GM12878 (cell line): ENCODE data around the gene LPCAT3. TPM values are rescaled to one million over a fixed set of nuclear protein-coding genes. Genes with fewer than 3 reads are reported as not detected.

Source experiments
- BACH1 ChIP-seq: fragments of 450-650 bp; IDR thresholded peaks from 2 replicates; pipeline ENCODE4 v1.6.1; 2017; ENCODE audit warnings: mild to moderate bottlenecking, borderline replicate concordance
- CBFB ChIP-seq: IDR thresholded peaks from 2 replicates; pipeline ENCODE4 v1.6.1; 2016; ENCODE audit warnings: antibody characterized with exemption, low read depth
- CREB1 ChIP-seq: IDR thresholded peaks from 2 replicates; pipeline ENCODE4 v1.6.1; 2012; ENCODE audit warnings: low read depth, mild to moderate bottlenecking, inconsistent platforms
- CREM ChIP-seq: IDR thresholded peaks from 2 replicates; pipeline ENCODE4 v1.6.1; 2014; ENCODE audit warnings: antibody characterized with exemption, low read depth
- IKZF1 ChIP-seq: fragments of 450-650 bp; conservative IDR thresholded peaks from 2 replicates; pipeline ENCODE4 v1.6.1; 2017; ENCODE audit warnings: antibody characterized with exemption, mild to moderate bottlenecking
- IRF4 ChIP-seq: IDR thresholded peaks from 2 replicates; pipeline ENCODE4 v1.6.1; 2011; ENCODE audit warnings: low read depth, low read length
- JUNB ChIP-seq: IDR thresholded peaks from 2 replicates; pipeline ENCODE4 v1.6.1; 2016; ENCODE audit warnings: antibody characterized with exemption, mild to moderate bottlenecking
- MLLT1 ChIP-seq: fragments of 450-650 bp; IDR thresholded peaks from 2 replicates; pipeline ENCODE4 v1.6.1; 2016; ENCODE audit warnings: mild to moderate bottlenecking
- NBN ChIP-seq: fragments of 450-650 bp; IDR thresholded peaks from 2 replicates; pipeline ENCODE4 v1.6.1; 2016
- NFYB ChIP-seq: IDR thresholded peaks from 2 replicates; pipeline ENCODE4 v1.6.1; 2011; ENCODE audit warnings: low read depth, mild to moderate bottlenecking, low read length, improper control_type of control experiment, moderate library complexity; ENCODE audit not compliant: insufficient read depth
- POLR2AphosphoS5 ChIP-seq: IDR thresholded peaks from 2 replicates; pipeline ENCODE4 v1.6.1; 2011; ENCODE audit warnings: mild to moderate bottlenecking, low read length, inconsistent platforms
- RB1 ChIP-seq: fragments of 450-650 bp; formaldehyde crosslinking; IDR thresholded peaks from 2 replicates; pipeline ENCODE4 v1.6.1; 2017; ENCODE audit warnings: mild to moderate bottlenecking, borderline replicate concordance
- YY1 ChIP-seq: IDR thresholded peaks from 2 replicates; pipeline ENCODE4 v1.6.1; 2011; ENCODE audit warnings: low read depth, mild to moderate bottlenecking, low read length
- ZNF24 ChIP-seq: fragments of 450-650 bp; IDR thresholded peaks from 2 replicates; pipeline ENCODE4 v1.6.1; 2017; ENCODE audit warnings: antibody characterized with exemption, mild to moderate bottlenecking
- polyA plus RNA-seq, 11 experiments: library from polyadenylated mRNA; depleted of rRNA in 4 of 11; unstranded in 6 of 11; stranded (reverse) in 5 of 11; fragments of >200 nt; fragmentation: Nextera tagmentation in 4 of 11; fragmentation: Illumina TruSeq in 1 of 11; extraction: Ambion mirVana in 4 of 11; extraction: Trizol in 1 of 11; gene quantifications; 1 replicate in 1 of 11; 2 replicates in 10 of 11; pipeline versions ENCODE4 v1.2.1 to v1.2.3, GENCODE V29; 2011 to 2016; ENCODE audit warnings: inconsistent platforms in 2 of 11, missing spikeins in 2 of 11, low read depth in 1 of 11
- total RNA-seq, 4 experiments: library from RNA; depleted of rRNA in 3 of 4; stranded (reverse); fragments of >200 nt in 3 of 4; fragmentation: Illumina TruSeq in 1 of 4; extraction: Trizol in 1 of 4; gene quantifications; 2 replicates each; pipeline versions ENCODE4 v1.2.1 to v1.2.3, GENCODE V29; 2013 to 2021

LPCAT3 gene
- total and polyA plus RNA-seq, 10 of the 15 experiments (the other 5 are each of a cell fraction or from before 2014, with no cell fraction given) = 2.6 to 48.3 (median 23.0) TPM

DNA sequence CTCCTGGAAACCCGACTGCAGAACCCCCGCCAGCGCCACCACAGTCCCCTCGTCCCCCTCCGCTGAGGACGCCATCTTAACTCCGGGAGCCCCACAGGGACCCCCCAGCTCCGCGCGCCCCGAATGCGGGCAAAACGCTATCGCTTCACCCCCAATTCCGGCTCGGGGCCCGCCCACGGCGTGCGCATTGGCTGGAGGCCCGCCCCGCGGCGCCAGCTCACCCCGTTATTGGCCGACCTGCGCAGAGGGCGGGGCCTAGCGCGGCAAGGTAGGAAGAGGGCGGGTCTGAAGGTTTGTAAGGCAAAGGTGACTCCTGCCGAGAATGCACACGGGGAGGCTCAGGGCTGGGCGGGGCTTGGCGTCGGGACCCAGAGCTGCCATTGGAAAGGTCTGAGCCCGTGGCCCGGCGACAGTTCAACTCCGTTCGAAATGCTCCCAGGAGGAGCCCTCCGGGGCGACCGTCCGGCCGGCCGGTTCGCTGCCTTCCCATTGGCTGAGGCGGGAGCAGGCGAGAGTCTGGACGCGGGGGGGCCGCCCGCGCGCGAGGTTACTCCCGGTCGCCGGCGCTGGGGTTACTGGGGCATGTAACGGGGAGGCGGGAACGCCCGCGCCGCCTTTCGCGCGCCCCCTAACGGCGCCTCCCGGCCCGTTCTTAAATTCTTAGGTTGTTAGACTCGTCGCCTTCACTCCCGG, at the start of gene LPCAT3 (continued):
- TF ChIP-seq CBFB (peak; percentile 43; the same call in 1 of the 2 replicates), MLLT1 (0 out of 2 replicates have a peak, but pooled peaks have one; percentile 37), RB1 (peak; percentile 99), ZNF24 (no peak), CREM (peak; percentile 18; the same call in 1 of the 2 replicates), NFYB (peak; percentile 80; the same call in 1 of the 2 replicates), IKZF1 (peak; percentile 74), BACH1 (peak; percentile 11; the same call in 1 of the 2 replicates), POLR2AphosphoS5 (peak; percentile 64), NBN (peak; percentile 77), YY1 (peak; percentile 88), JUNB (no peak), IRF4 (0 out of 2 replicates have a peak, but pooled peaks have one; percentile 23), CREB1 (peak; percentile 58)
